Stomach smooth muscle (tissue), 2 donors: ENCODE data around the gene TTF2.

ENCODE experiments used
- H3K27ac ChIP-seq: one replicate; pipeline ENCODE4 v1.7.0; 2013; ENCODE audit warnings: mild to moderate bottlenecking, low read length, inconsistent platforms
- H3K27me3 ChIP-seq, 2 donors: one replicate each; pipeline ENCODE4 v1.7.0; 2013; ENCODE audit warnings: low read length in 2 of 2; ENCODE audit not compliant: insufficient read depth in 2 of 2, control insufficient read depth in 1 of 2
- H3K36me3 ChIP-seq, 2 donors: one replicate each; pipeline ENCODE4 v1.7.0; 2013; ENCODE audit warnings: low read length in 2 of 2; ENCODE audit not compliant: control insufficient read depth in 2 of 2, insufficient read depth in 2 of 2
- H3K4me1 ChIP-seq: one replicate; pipeline ENCODE4 v1.7.0; 2013; ENCODE audit warnings: low read length; ENCODE audit not compliant: control insufficient read depth, insufficient read depth
- H3K4me3 ChIP-seq, 2 donors: one replicate each; pipeline ENCODE4 v1.7.0; 2013; ENCODE audit warnings: low read length in 2 of 2
- H3K9ac ChIP-seq, 2 donors: one replicate each; pipeline ENCODE4 v1.7.0; 2013; ENCODE audit warnings: low read length in 2 of 2, mild to moderate bottlenecking in 1 of 2
- H3K9me3 ChIP-seq, 2 donors: one replicate each; pipeline ENCODE4 v1.7.0; 2013; ENCODE audit warnings: low read length in 2 of 2; ENCODE audit not compliant: control insufficient read depth in 2 of 2
- donor health status: healthy.
- donor health status: Pancreatic carcinoma.

Gene TTF2

GRCh38 chr1:117137281-117137855, 77.2 kb downstream of the TTF2 start:
- Histone ChIP-seq H3K36me3 (no peaks in the 10 kb centered on the region), H3K9me3 (no peaks in the 10 kb centered on the region), H3K9ac (no peak overlapping the region), H3K27me3 (no peaks in the 10 kb centered on the region), H3K4me3 (no peak overlapping the region), H3K4me1 (no peaks in the 10 kb centered on the region), H3K27ac (no peak overlapping the region)

DNA sequence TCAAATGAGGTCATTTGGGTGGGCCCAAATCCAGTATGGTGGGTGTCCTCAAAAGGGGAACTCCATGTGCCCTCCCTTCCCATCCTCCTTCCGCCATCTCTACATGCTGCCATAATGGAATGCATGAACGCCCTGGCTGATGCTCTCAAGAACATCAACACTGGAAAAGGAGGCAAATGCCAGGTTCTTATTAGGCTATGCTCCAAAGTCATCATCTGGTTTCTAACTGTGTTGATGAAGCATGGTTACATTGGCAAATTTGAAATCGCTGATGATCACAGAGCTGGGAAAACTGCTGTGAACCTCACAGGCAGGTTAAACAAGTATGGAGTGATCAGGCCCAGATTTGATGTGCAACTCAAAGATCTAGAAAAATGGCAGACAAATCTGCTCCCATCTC, 78.0 kb downstream of the TTF2 start:
- Histone ChIP-seq H3K27ac (no peak overlapping the region), H3K4me1 (no peaks in the 10 kb centered on the region), H3K27me3 (no peaks in the 10 kb centered on the region), H3K36me3 (no peaks in the 10 kb centered on the region), H3K9ac (no peak overlapping the region), H3K4me3 (no peak overlapping the region), H3K9me3 (no peaks in the 10 kb centered on the region)

DNA sequence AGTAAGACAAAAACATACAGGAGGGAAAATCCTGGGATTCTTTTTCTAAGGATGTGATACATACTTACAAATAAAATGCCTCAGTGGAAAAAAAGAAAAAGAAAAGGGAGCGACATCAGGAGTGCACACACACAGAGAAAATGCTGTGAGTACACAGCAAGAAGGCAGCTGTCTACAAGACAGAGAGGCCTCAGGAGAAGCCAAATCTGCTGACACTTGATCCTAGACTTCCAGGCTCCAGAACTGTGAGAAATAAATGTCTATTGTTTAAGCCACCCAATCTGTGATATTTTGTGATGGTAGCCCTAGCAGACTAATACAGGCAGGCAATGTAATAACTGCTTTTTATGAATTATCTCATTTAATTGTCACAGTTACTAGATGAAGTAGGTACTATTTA, 78.4 kb downstream of the TTF2 start:
- Histone ChIP-seq H3K27ac (no peak overlapping the region), H3K9ac (no peak overlapping the region), H3K4me3 (no peak overlapping the region), H3K27me3 (no peaks in the 10 kb centered on the region), H3K9me3 (no peaks in the 10 kb centered on the region), H3K4me1 (no peaks in the 10 kb centered on the region), H3K36me3 (no peaks in the 10 kb centered on the region)

GRCh38 chr1:117142200-117142599, 82.1 kb downstream of the TTF2 start:
- Histone ChIP-seq H3K4me1 (no peaks in the 10 kb centered on the region), H3K27me3 (peaks cover 0 to 2% of the 10 kb centered on the region in 2 donors), H3K4me3 (no peak overlapping the region), H3K36me3 (no peaks in the 10 kb centered on the region), H3K27ac (no peak overlapping the region), H3K9ac (no peak overlapping the region), H3K9me3 (no peaks in the 10 kb centered on the region)

GRCh38 chr1:117143172-117143571, 83.0 kb downstream of the TTF2 start:
- no peaks in the 10 kb centered on the region for H3K36me3 ChIP-seq
- H3K9me3 ChIP-seq: no peaks in the 10 kb centered on the region
- no peak overlapping the region for H3K27ac ChIP-seq
- H3K9ac ChIP-seq: no peak overlapping the region
- H3K4me1 ChIP-seq: no peaks in the 10 kb centered on the region
- no peak overlapping the region for H3K4me3 ChIP-seq
- H3K27me3 ChIP-seq: peaks cover 0 to 2% of the 10 kb centered on the region in 2 donors

- peaks cover 0 to 2% of the 10 kb centered on the region in 2 donors for H3K27me3 ChIP-seq
- no peaks in the 10 kb centered on the region for H3K36me3 ChIP-seq
- H3K9ac ChIP-seq: no peak overlapping the region
- H3K4me1 ChIP-seq: no peaks in the 10 kb centered on the region
- H3K27ac ChIP-seq: no peak overlapping the region
- no peak overlapping the region for H3K4me3 ChIP-seq
- H3K9me3 ChIP-seq: no peaks in the 10 kb centered on the region
Measured at GRCh38 chr1:117143871-117144270, 83.7 kb downstream of the TTF2 start.

DNA sequence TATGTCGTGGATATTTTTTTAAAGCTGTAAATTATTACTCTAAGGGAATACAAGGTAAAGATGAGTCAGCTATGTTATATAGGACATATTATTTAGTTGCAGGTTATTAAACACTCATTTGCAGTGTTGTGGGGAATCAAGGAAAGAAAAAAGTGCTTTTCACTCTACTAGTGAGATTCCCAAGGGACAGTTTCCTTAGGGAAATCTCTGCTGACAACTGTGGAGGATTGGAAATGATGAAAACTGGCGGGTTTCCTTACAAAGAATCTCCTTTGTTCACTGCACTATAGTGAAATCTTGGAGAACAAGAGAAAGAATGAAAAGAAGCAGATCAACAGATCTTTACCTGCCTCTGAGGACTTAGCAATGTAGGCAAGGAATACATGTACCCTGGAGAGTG, 85.9 kb downstream of the TTF2 start:
- Histone ChIP-seq H3K36me3 (no peaks in the 10 kb centered on the region), H3K4me3 (no peak overlapping the region), H3K9ac (no peak overlapping the region), H3K4me1 (no peaks in the 10 kb centered on the region), H3K27me3 (peaks cover 0 to 2% of the 10 kb centered on the region in 2 donors), H3K27ac (no peak overlapping the region), H3K9me3 (no peaks in the 10 kb centered on the region)

DNA sequence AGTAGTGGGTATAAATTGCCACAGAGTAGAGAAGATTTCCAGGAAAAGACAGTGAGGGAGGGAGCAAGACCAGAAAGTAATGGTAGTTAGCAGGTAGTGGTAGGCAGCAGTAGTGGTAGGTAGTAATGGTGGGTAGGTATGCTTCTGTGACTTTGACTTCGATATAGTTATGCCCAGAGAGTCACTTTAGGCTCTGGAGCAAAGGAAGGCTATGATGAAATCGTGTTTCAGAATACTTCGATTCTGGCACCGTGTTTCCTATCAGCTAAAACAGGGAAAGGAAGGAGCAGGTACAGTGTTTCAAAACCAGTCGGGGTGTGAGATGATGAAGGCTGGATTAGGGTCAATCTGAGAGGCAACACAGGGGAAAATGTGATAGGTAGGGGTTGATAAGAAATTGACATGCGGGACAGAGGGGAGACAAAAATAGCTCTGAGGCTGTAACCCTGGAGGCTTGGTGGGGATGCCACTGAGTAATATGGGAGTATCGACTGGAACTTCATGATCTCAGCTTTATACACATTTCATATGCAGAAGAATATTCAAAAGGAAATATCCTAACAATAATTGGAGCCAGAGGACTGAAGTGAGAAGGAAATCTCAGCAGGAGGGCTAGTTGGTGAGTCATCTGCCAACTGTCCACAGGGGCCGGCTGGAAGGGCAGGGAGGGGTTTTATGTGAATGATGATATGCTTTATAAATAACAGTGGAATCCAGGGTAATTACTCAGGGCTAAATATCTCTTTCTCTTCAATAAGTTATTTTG, 86.6 kb downstream of the TTF2 start:
- Histone ChIP-seq H3K27me3 (peaks cover 0 to 2% of the 10 kb centered on the region in 2 donors), H3K4me3 (no peak overlapping the region), H3K27ac (no peak overlapping the region), H3K9ac (no peak overlapping the region), H3K4me1 (no peaks in the 10 kb centered on the region), H3K36me3 (no peaks in the 10 kb centered on the region), H3K9me3 (no peaks in the 10 kb centered on the region)

DNA sequence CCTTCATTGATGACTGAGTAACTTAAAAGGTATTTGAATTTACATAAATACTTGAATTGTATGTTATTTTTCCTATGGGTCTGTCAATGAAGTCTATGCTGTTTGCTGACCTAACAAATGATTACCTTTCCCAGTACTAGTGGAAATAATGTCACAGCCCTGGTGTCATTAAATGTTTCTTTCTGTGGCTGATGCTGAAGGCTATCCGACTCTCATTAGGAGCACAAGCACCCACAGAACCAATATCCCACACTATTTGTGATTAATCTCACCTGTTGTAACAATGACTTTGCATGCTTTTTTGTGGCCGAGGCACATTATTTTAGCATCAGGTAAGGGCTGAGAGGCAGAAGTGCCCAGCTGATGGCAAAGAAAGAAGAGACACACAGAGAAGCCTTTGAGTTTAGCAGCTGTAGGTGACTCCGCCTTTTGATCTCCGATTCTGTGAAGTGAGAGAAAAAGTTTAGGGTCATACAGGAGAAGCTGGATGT, 87.3 kb downstream of the TTF2 start:
- no peak overlapping the region for H3K9ac ChIP-seq
- no peak overlapping the region for H3K27ac ChIP-seq
- no peaks in the 10 kb centered on the region for H3K4me1 ChIP-seq
- no peaks in the 10 kb centered on the region for H3K9me3 ChIP-seq
- peaks cover 0 to 2% of the 10 kb centered on the region in 2 donors for H3K27me3 ChIP-seq
- H3K36me3 ChIP-seq: no peaks in the 10 kb centered on the region
- H3K4me3 ChIP-seq: no peak overlapping the region

DNA sequence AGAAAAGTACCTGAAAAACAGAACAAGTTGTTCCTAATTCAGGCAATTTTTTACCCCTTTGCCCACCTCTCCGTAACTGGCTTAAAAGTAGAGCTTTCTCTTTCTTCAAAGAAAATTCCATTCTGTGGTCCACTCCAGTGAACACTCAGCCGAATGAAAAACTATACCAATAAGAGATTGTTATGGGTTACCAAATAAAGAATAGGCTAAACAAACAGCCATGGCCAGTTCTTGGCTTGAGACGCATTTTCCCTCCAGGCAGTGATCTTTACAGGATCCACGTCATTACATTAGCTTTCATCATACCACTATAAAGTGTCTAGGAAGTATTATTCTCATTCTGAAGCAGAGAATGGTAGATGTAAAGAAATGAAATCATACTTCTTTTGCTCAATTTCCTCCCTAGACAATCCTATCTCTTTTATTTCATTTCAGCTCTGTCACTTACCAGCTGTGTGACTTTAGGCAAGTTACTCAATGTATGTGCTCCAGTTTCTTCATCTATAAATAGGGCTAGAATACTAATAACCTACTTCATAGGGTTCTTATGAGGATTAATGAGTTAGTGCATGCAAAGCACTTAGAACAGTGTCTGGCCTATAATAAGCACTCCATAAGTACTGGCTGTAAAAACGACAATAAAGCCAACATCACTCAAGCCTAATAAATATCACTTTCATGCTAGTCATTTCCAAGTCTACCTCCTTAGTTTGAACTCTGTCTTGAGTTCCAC, 87.9 kb downstream of the TTF2 start:
- Histone ChIP-seq H3K36me3 (no peaks in the 10 kb centered on the region), H3K27me3 (peaks cover 0 to 2% of the 10 kb centered on the region in 2 donors), H3K4me1 (no peaks in the 10 kb centered on the region), H3K9me3 (no peaks in the 10 kb centered on the region), H3K4me3 (no peak overlapping the region), H3K27ac (no peak overlapping the region), H3K9ac (no peak overlapping the region)
